Peyer's patch (tissue), 4 donors: ENCODE data around the gene MDM2. TPM values are rescaled to one million over a fixed set of nuclear protein-coding genes. Genes with fewer than 3 reads are reported as not detected.

ENCODE experiments used
- DNase-seq, 3 donors: peaks; one replicate each; pipeline ENCODE4 v3.0.0-alpha.2; 2017 to 2019
- H3K27ac ChIP-seq, 4 donors: fragments of 200-600 bp; sonication (generic); one replicate each; pipeline ENCODE4 v1.5.1; 2016 to 2019
- H3K27me3 ChIP-seq, 2 donors: fragments of 200-600 bp; sonication (generic); one replicate each; pipeline ENCODE4 v1.5.1; 2019
- H3K36me3 ChIP-seq, 3 donors: fragments of 200-600 bp; sonication (generic); one replicate each; pipeline ENCODE4 v1.5.1; 2016 to 2019
- H3K4me1 ChIP-seq, 4 donors: fragments of 200-600 bp; sonication (generic); one replicate each; pipeline ENCODE4 v1.5.1; 2016 to 2019
- H3K4me3 ChIP-seq, 4 donors: fragments of 200-600 bp; sonication (generic); 1 replicate in 3 of 4; 2 replicates in 1 of 4; pipeline ENCODE4 v1.5.1; 2016 to 2019; ENCODE audit warnings: mild to moderate bottlenecking in 1 of 4
- H3K9me3 ChIP-seq, 4 donors: fragments of 200-600 bp; sonication (generic); one replicate each; pipeline ENCODE4 v1.5.1; 2016 to 2019; ENCODE audit warnings: mild to moderate bottlenecking in 1 of 4
- CTCF ChIP-seq, 6 experiments: fragments of 450-650 bp in 4 of 6; fragments of 200-600 bp in 2 of 6; sonication (generic) in 1 of 6; IDR thresholded peaks; one replicate each; pipeline ENCODE4 v1.5.1; 2017 to 2019; ENCODE audit warnings: antibody characterized with exemption in 6 of 6, mild to moderate bottlenecking in 3 of 6, moderate library complexity in 1 of 6
- POLR2A ChIP-seq, 2 donors: fragments of 450-650 bp; IDR thresholded peaks; one replicate each; pipeline ENCODE4 v1.5.1; 2017; ENCODE audit warnings: antibody characterized with exemption in 2 of 2, mild to moderate bottlenecking in 2 of 2, moderate library complexity in 2 of 2
- total RNA-seq, 4 donors: library from RNA; depleted of rRNA; stranded (reverse); fragments of >200 nt; gene quantifications; one replicate each; pipeline ENCODE4 v1.1.0, GENCODE V29; 2016

The MDM2 gene
- total RNA-seq, 4 donors from 2014 or later, result 64.7 to 126 (median 95.3) TPM

GRCh38 chr12:68878283-68878682, 70.3 kb downstream of the MDM2 start:
- TF ChIP-seq POLR2A (IDR thresholded peaks at IDR 0.05), result no peak
- TF ChIP-seq CTCF (IDR thresholded peaks at IDR 0.05), result no peak
- Histone ChIP-seq H3K4me3 (no peak overlapping the region), H3K27ac (no peak overlapping the region), H3K9me3 (no peaks in the 10 kb centered on the region), H3K27me3 (no peaks in the 10 kb centered on the region), H3K4me1 (no peaks in the 10 kb centered on the region), H3K36me3 (no peaks in the 10 kb centered on the region)
- DNase-seq, result no peak

DNA sequence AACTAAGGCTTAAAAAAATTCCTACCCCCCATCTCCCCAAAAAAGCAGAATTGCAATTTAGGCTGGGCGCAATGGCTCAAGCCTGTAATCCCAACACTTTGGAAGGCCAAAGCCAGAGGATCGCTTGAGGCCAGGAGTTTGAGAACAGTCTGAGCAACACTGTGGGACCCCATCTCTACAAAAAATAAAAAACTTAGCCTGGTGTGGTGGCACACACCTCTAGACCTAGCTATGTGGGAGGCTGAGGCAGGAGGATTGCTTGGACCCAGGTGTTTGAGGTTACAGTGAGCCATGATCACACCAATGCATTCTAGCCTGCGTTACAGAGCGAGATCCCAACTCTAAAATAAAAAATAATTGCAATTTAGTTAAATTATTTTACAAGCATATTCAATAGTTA, 70.9 kb downstream of the MDM2 start:
- H3K27me3 ChIP-seq, result no peaks in the 10 kb centered on the region
- no peak for TF ChIP-seq POLR2A (IDR thresholded peaks at IDR 0.05)
- TF ChIP-seq CTCF (IDR thresholded peaks at IDR 0.05), result no peak
- H3K27ac ChIP-seq, result no peak overlapping the region
- H3K9me3 ChIP-seq, result no peaks in the 10 kb centered on the region
- DNase-seq, result no peak
- H3K4me1 ChIP-seq, result no peaks in the 10 kb centered on the region
- no peaks in the 10 kb centered on the region for H3K36me3 ChIP-seq
- no peak overlapping the region for H3K4me3 ChIP-seq

DNA sequence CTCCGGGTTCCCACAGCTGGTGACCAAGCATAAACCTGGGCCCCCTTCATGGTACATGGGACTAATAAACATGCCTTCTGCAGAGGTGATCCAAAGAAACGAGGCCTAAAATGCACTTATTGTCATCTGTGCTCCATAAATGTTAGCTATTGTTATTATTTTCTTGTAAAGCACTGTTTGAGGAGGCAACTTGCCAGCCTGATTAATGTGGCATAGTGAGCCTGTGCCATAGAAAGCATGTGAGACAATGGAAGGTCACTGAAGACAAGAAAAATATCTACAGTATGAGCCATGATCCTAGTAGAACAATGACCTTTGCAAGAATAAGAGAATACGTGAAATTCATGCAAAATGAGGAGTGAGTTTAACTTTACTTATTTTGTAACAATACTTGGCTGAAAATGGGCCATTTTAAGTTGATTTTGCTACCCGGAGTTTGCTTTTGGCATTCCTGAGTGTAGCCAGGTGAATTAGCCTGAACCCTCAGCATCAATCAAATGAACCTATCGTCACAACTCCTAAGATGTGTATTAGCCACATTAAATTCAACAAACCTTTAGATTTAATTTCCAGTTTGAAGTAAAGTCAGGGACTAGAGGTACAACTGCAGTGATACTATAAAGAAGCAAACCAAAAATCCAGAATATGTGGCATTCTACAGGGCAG, 72.8 kb downstream of the MDM2 start:
- Histone ChIP-seq H3K27ac (no peak overlapping the region), H3K9me3 (no peaks in the 10 kb centered on the region), H3K4me3 (no peak overlapping the region), H3K36me3 (no peaks in the 10 kb centered on the region), H3K4me1 (no peaks in the 10 kb centered on the region), H3K27me3 (no peaks in the 10 kb centered on the region)
- DNase-seq, result no peak
- TF ChIP-seq CTCF (IDR thresholded peaks at IDR 0.05) (no peak), POLR2A (IDR thresholded peaks at IDR 0.05) (no peak)

DNA sequence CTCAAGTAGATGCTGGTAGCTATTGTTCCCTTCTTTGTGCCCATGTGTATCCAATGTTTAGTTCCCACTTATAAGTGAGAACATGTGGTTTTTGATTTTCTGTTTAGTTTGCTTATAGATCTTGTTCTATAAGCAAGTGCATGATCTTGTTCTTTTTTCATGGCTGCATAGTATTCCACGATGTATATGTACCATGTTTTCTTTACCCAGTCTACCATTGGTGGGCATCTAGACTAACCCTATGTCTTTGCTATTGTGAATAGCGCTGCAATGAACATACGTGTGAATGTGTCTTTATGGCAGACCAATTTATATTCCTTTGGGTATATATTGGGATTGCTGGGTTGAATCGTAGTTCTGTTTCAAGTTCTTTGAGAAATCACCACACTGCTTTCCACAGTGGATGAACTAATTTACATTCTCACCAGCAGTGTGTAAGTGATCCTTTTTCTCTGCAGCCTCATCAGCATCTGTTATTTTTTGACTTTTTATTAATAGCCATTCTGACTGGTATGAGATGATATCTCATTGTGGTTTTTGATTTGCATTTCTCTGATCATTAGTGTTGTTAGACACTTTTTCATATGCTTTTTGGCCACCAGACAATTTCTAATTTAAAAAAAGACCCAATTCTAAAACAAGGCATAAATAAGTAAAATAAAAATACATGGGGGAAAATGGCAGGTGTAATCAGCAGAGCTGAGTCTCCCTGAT, 74.4 kb downstream of the MDM2 start:
- no peak for TF ChIP-seq CTCF (IDR thresholded peaks at IDR 0.05)
- no peak for TF ChIP-seq POLR2A (IDR thresholded peaks at IDR 0.05)
- DNase-seq, result no peak
- H3K4me1 ChIP-seq, result no peaks in the 10 kb centered on the region
- H3K4me3 ChIP-seq, result no peak overlapping the region
- no peaks in the 10 kb centered on the region for H3K36me3 ChIP-seq
- H3K27me3 ChIP-seq, result no peaks in the 10 kb centered on the region
- H3K9me3 ChIP-seq, result no peaks in the 10 kb centered on the region
- H3K27ac ChIP-seq, result no peak overlapping the region

DNA sequence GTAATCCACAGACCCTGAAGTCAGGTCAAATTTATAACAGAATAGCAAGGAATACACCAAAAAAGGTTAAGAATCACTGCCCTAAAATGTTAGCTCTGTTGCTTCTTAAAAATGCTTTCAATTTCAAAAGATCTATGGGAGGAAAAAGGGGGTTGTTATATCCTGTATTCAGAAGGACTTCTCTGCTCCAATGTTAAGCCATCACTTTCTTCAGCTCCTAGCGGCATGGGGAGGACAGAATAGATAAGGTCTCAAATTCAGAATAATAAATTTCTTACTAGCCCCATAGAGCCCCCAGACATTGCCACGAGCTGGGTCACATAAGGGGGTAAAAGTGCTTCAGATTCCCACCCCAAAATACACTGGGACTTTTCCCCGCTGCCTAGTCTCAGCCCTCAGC, 75.2 kb downstream of the MDM2 start:
- Histone ChIP-seq H3K4me3 (no peak overlapping the region), H3K36me3 (no peaks in the 10 kb centered on the region), H3K4me1 (no peaks in the 10 kb centered on the region), H3K27me3 (no peaks in the 10 kb centered on the region), H3K9me3 (no peaks in the 10 kb centered on the region), H3K27ac (no peak overlapping the region)
- no peak for DNase-seq
- no peak for TF ChIP-seq POLR2A (IDR thresholded peaks at IDR 0.05)

GRCh38 chr12:68884251-68884650, 76.3 kb downstream of the MDM2 start:
- H3K4me1 ChIP-seq, result no peaks in the 10 kb centered on the region
- no peak for DNase-seq
- H3K9me3 ChIP-seq, result no peaks in the 10 kb centered on the region
- H3K27me3 ChIP-seq, result no peaks in the 10 kb centered on the region
- H3K27ac ChIP-seq, result no peak overlapping the region
- no peak for TF ChIP-seq POLR2A (IDR thresholded peaks at IDR 0.05)
- no peak for TF ChIP-seq CTCF (IDR thresholded peaks at IDR 0.05)
- H3K4me3 ChIP-seq, result no peak overlapping the region
- H3K36me3 ChIP-seq, result no peaks in the 10 kb centered on the region
